ENCODE measurements around the gene PPARD.
"Not testable (repeated sequence)": the region's sequence is repeated elsewhere in the genome, so short reads cannot be mapped to it uniquely, and the experiment has no call there.

Gene PPARD

DNA sequence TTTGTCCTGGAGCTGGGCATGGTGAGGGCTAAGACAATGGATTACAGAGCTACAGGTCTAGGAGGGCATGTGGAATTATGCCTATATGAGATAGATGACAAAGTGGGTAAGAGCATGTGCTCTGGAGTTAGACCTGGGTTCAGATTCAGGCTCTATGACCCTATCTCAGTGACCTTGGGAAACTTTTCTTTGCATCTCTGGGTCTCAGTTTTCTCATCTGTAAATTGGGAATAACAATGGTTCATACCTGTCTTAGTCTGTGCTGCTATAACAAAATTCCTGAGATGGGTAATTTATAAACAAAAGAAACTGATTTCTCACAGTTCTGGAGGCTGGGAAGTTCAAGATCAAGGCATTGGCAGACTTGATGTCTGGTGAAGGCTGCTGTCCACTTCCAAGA, 30.3 kb downstream of the PPARD start:
- no peak for FAIRE-seq
- DNase-seq (ENCODE audit: extremely low spot score, insufficient read length, low read depth), result no peak

DNA sequence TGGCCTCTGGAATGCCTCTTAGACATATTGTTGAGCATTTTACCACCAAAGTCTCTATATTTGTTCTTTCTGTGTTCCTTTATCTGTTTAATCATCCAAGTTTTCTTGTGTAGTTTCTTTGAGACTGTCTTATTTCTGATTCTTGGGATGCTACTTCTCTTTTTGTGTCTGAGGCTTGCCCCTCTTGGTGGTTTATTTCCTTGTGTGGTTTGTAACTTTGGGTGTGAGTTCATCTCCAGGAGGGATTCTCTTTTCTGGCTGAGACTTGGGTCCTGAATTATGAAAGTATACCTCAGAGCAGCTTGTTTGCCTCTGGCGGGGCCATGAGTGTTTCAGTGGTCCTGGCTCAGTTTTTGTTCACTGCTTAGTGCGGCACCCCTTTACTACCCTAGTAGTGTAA, 33.9 kb downstream of the PPARD start:
- FAIRE-seq, result no peak
- DNase-seq (ENCODE audit: extremely low spot score, insufficient read length, low read depth), result no peak

DNA sequence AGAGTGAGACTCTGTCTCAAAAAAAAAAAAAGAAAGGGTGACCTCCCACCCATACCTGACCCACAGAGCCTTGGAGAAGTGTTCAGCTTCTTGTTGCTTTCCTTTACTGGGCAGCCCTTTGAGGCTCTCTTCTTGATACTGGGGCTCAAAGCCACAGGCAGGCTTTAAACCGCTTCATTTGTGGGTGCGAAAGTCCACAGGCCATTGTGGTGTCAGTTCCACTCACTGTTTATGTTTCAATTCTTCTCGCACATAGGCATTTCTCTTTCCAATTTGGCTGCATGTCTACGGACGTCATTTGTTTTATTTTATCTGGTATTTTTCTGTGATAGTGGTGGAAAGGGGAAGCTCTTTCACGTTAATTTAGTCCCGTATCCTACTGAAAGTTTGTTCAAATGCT, 34.6 kb downstream of the PPARD start:
- DNase-seq (ENCODE audit: extremely low spot score, insufficient read length, low read depth) (no peak), FAIRE-seq (no peak)

DNA sequence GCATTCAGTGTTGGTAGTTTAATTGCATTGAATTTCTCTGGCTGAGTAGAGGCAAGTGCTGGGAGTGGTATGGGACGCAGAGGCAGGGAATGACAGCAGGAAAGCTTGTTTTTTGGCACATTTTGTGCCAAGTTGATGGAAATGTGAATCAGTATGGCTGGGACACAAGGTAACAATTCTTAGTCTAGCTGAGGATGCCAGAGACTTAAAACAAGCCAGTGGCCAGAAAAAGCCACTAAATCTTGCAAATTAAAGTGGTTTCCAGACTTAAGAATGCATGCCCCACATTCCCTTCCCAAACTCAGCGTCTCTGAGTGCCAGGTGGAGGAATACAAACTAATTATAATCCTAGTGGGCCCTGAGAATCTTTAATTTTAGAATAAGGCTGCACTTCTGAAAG, 35.9 kb downstream of the PPARD start:
- DNase-seq (ENCODE audit: extremely low spot score, insufficient read length, low read depth) (no peak), FAIRE-seq (no peak)

DNA sequence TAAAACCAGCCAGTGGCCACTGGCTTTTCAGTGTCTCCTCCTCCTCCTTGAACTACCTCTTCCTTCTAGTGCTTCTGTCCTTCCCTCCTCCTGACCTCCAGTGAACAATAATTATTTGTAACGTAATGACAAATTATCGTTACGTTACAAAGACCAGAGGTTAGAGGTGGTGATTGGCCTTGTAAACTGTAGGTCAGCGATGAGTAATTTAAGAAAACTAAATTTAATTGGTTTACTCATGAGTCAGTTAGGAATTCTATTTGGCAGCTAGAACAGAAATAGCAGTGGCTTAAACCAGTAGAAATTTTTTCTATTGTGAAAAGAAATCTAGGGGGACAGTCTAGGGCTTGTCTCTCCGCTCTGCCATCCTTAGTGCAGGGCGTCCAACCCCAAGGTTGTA, 38.8 kb downstream of the PPARD start:
- FAIRE-seq (no peak), DNase-seq (ENCODE audit: extremely low spot score, insufficient read length, low read depth) (no peak)

DNA sequence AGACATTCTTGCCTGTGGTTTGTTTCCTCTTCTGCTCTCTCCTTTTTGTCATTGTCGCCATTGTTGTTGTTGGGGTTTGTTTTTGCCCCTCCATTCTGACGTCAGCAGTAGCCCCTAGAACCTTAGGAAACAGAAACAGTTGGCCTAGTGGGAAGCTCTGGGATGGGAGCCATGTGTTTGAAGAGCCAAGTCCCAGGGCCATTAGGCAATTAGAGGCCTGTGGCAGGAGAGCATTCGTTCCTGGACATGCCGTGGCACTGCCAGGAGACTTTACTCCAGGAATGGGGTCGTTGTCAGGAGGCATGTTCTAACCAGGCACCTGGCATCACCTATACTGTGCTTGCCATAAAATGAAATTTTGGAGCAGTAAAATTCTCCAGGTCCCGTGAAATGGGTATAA, 39.7 kb downstream of the PPARD start:
- DNase-seq (ENCODE audit: extremely low spot score, insufficient read length, low read depth) (no peak), FAIRE-seq (no peak)

DNA sequence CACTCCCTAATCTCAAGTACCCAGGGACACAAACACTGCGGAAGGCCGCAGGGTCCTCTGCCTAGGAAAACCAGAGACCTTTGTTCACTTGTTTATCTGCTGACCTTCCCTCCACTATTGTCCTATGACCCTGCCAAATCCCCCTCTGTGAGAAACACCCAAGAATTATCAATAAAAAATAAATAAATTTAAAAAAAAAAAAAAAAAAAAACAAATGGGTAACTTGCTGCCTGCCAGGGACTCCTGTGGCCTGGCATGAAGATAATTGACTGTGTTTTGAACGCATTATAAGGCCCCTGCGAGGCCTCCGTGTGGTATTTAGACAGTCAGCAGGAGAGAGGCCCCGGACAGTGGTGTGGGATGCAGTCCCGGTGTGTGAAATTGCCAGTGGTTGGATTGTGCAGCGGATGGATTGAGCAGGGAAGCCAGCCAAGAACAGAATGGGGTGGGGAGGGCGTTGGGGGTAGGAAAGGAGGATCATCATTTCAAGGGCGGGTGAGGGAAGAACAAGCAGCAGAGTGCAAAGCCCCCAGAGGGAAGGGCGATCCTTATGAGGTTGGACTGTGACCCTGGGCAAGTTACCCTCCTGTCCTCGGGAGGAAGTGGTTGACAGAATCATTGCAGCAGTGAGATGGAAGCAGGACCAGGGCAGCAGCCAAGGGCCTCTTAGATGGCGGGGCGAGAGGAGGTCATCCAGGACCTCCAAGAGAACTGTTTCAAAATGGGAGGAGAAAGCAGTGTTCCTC, 43.3 kb downstream of the PPARD start:
- DNase-seq (ENCODE audit: extremely low spot score, insufficient read length, low read depth) (no peak), FAIRE-seq (no peak)

DNA sequence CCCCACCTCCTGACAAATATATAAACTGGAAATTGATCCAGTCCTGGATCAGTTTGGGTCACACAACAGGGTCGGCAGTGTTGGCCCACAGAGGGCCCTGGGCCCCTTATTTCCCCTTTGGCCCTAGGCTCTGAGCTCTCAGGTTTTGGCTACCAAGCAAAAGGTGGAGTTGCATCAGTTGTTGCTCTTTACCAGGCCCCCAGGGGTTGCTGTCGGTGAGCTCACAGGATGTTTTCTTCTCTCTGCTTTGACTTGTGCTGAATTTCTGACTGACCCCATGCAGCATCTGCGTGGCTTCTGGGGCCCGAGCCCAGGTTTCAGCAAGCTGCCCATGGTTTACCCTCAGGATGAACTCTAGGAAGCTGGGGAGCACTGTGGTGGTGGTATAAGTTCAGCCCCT, 44.6 kb downstream of the PPARD start:
- FAIRE-seq (no peak), DNase-seq (ENCODE audit: extremely low spot score, insufficient read length, low read depth) (no peak)

DNA sequence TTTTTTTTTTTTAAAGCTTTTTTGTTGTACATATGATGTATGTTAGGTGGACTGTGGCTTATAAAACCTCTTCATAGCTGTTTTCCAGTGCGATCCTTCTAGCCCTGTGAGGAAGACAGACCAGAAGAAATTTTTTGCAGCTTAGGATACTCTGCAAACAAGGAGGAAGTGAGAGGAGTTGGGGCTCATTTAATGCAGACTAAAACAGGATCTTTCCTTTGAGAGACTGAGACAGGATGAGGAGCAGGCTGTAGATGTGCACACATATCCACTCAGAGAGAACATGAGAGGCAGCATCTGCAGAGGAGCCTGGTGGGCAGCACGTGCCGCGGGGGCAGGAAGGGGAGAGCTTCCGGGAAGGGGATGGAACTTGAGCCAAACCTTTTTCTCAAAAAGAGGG, 45.7 kb downstream of the PPARD start:
- FAIRE-seq (no peak), DNase-seq (ENCODE audit: extremely low spot score, insufficient read length, low read depth) (no peak)

DNA sequence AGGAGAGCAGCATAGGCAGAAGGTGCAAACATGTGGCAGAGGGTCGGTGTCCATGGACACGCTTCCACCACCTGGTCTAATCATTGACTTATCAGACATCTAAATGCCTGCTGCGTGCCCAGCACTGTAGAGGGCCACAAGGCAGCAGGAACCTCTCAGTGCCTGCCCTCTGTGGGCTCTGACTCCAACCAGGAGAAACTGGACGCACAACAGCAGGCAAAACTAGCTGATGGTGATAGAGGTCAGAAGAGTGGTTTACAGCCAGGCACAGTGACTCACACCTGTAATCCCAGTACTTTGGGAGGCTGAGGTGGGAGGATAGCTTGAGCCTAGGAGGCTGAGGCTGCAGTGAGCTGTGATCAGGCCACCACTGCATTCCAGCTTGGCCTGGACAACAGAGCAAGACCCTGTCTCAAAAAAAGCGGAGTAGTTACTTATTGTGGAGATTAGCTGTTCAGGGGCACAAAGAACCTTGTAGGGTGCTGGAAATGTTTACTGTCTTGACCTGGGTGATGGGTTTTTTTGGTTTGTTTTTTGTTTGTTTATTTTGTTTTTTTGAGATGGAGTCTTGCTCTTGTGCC, 46.5 kb downstream of the PPARD start:
- FAIRE-seq (no peak), DNase-seq (ENCODE audit: extremely low spot score, insufficient read length, low read depth) (no peak)

DNA sequence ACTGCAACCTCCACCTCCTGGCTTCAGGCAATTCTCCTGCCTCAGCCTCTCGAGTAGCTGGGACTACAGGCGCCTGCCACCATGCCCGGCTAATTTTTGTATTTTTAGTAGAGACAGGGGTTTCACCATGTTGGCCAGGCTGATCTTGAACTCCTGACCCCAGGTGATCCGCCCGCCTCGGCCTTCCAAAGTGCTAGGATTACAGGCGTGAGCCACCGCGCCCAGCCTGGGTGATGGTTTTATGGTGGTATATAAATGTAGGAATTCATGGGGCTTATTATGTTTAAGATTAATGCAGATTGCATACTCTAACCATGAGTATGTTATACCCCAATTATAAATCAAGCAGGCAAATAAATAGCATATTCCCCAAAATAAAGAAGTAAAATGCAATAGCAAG, 47.0 kb downstream of the PPARD start:
- FAIRE-seq; DNase-seq (ENCODE audit: extremely low spot score, insufficient read length, low read depth): not testable (repeated sequence)

DNA sequence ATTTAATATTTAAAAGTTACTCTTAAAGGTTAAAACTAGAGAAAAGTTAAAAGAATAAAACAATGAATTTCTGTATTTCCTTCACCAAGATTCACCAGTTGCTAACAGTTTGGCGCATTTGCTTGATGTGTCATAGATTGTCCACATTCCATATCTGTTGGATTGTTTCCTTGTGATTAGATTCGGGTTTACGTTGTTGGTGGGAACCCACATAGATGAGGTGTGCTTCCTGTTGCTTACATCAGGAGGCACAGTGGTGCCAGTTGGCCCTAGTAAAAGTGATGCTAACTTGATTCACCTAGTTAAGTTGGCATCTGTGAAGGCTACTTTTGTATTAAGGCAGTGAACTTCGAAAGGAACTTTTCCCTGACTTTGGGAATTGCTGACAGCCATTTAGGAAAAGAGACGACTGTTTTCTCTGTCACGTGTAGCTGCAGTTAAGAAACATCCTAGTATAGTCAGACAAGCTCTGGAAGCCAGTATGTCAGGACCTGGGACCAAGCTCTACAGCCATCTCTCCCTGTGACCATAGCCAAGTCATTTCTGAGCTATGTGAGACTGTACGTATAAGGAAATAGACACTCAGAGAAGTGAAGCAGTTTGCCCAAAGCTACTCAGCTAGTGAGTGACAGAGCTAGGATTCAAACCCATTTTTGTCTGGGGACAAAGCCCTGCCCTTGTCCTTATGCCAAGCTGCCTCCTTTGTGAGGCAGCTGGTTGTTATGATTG, 49.0 kb downstream of the PPARD start:
- DNase-seq (ENCODE audit: extremely low spot score, insufficient read length, low read depth), result no peak
- no peak for FAIRE-seq

DNA sequence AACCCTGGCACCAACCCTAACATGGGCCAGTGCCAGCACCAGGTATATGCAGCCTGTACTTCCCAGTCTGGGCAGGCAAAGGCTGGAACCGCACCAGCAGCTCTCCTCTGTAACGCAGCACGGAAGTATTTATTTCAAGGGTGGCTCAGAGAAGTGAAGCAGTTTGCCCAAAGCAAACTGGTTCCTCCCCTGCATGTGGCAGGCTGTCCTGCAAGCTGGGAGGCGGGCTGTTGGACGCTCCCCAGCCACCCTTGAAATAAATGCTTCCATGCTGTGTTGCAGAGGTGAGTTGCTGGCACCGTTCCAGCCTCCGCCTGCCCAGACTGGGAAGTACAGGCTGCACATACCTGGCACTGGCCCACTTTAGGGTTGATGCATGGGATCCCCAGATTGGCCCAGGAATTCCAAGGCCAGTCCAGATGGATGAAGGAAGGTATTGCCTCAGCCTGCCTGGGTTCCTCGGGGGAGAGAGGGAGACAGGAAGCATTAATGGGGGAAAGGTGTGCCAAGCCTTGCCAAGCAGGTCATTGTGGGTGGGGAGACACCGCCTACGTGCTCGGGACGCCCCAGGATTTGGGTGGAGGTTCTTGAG, 49.8 kb downstream of the PPARD start:
- DNase-seq (ENCODE audit: extremely low spot score, insufficient read length, low read depth), result no peak
- FAIRE-seq, result no peak

DNA sequence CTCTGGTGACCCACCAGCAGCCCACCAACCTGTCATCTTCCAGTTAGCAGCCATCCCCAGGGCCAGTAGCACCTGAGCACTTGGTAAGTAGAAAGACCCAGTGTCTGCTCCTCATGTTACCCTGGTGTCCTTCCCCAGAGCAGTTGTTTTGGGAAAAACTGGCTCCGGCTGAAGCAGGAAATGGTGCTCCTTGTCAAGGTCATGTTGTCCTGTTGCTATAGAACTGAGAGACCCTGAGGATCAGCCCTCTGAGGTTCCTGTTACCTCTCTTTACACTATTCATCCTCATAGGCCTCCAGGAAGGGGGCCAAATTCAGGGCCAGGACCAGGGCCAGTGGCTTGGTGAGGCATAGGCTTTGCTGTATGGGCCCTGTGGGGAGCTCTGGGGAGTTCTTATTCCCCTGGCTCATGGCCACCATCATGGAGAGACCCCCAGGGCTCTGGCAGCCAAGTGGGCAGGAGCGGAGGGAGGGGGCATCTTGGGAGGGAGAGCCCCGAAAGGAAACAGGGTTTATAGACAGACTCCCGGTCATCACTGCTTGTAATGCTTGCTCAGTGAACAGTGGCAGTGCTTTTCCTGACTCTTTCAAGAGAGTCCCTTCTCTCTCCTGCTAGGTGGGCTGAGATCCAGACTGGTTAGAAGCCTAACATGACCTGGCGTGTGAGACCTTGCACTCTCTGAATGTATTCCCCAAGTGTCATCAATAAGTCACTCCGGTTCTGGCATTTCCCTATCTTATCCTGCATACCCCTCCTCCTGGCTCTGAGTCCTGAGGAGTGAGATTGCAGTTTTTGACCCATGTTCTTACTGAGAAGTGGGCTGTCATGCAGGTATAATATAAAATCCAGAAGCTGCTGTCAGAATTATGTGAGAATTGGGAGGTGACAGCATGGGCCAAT, 50.7 kb downstream of the PPARD start:
- FAIRE-seq, result no peak
- no peak for DNase-seq (ENCODE audit: extremely low spot score, insufficient read length, low read depth)

DNA sequence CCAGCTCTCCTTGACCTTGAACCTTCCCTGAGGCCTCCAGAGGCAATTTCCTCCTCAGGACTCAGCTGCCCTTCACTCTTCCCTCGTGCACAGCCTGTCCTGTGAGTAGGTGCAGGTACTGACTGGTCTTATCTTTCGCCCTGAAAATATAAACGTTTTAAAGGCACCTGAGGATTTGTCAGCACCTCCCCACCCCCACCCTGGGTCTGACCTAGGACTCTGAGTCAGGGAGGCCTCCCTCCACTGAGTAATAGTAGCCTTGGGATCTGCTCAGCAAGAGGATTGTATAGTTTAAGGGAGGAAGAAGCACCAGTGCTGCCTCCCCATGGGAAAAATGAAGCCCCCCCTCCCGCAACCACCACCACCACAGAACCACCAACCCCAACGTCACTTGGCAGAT, 54.6 kb downstream of the PPARD start:
- no peak for FAIRE-seq
- DNase-seq (ENCODE audit: extremely low spot score, insufficient read length, low read depth), result no peak

DNA sequence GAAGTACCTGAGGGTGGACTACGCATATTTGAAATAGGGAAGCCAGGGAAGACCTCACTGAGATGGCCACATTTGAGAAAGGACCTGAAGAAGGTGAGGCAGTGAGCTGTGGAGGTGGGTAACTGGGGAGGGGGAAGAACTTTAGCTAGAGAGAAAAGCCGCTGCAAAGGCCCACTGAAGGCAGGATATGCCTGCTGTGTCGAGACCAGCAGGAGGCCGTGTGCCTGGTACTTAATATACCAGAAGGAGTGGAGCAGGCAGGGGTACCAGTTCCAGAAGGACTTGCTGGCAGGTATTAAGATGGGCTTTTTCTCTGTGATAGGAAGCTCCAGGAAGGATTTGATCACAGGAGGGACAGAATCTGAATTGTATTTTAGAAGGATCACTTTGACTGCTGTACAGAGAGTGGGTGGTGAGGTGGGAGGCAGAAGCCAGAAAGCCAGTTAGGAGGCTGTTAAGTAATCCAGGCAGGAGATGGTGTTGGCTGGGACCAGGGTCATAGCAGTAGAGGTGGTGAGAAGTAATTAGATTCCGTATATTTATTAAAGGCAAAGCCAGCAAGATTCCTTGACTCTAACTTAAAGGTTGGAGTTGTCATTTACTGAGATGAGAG, 55.6 kb downstream of the PPARD start:
- DNase-seq (ENCODE audit: extremely low spot score, insufficient read length, low read depth), result no peak
- FAIRE-seq, result no peak

DNA sequence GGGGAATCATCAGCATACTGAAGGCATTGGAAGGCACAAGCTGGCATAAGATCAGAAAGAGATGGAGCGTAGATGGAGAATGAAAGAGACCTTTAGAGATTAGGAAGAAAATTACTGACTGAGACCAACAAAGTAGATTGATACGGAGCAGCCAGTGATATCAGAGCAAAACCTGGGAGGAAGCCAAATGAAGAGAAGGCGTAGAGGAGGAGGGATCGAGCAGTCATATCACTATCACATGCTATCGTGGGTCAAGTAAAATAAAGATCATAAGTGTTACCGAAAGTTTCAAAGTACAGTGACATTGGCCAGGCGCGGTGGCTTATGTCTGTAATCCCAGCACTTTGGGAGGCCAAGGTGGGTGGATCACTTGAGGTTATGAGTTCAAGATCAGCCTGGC, 56.2 kb downstream of the PPARD start:
- DNase-seq (ENCODE audit: extremely low spot score, insufficient read length, low read depth) (no peak), FAIRE-seq (no peak)

DNA sequence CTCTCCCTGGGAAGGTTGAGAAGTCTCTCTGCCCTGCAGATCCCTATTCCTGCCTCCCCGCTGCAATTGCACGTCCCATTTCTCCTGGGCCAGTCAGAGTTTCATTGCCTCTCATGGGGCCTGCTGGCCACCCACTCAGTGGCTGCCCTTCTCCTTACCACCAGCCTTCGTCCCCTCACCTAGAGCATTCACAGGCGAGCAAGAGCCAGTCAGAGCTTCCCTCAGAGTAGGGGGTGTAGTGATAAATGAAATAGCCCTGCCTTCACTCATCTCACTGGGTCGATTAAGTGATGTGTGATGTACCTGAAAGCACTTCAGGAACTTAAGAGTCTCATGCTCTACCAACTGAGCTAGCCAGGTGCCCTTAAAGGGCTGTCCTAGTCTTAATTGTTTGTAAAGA, 57.8 kb downstream of the PPARD start:
- FAIRE-seq (no peak), DNase-seq (ENCODE audit: extremely low spot score, insufficient read length, low read depth) (no peak)

DNA sequence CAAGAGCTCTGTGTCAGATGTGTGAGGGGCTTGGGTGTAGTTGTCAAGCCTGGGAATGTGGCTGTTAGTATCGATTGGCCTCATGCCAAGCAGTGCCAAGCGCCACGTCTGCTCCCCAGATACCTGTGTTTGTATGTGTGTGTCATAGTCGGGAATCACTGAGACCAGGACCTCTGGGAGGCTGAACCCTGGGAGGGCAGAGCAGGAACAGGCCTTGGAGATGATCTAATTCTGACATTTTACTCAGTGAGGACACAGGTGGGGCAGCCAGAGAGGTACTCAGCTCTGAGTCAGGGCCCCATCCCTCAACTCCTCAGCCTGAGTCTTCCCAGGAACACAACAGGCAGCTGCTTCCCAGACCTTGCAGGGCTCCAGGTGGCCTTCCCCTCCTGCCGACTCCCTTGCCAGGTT, 58.5 kb downstream of the PPARD start:
- DNase-seq (ENCODE audit: extremely low spot score, insufficient read length, low read depth) (no peak), FAIRE-seq (no peak)

DNA sequence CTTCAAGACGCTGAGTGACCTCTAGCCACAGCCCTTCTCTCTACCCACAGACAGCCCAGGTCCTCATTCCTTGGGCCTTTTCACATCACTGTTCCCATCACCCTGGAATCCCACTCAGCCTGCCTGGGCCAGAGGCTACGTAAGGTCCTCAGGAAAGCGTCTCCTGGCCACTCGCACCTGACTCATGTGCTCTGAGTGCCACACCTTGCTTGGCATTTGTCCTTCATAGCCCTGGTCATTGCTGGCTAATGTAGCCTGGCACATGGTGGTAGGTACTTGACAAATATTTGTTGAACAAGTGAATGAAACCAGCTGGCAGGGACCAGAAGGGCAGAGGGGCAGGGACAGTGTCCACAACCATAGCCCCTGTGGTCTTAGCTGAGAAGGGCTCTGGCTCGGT, 59.2 kb downstream of the PPARD start:
- FAIRE-seq, result no peak
- DNase-seq (ENCODE audit: extremely low spot score, insufficient read length, low read depth), result no peak

Measured in GM18507 (cell line).